ENCODE data around the gene RAB7A. TPM values are rescaled to one million over a fixed set of nuclear protein-coding genes. Genes with fewer than 3 reads are reported as not detected.

Gene RAB7A
- total and polyA plus RNA-seq, 2 donors (not counting 1 experiment from before 2014, with no cell fraction given): 62.7 to 138 TPM

DNA sequence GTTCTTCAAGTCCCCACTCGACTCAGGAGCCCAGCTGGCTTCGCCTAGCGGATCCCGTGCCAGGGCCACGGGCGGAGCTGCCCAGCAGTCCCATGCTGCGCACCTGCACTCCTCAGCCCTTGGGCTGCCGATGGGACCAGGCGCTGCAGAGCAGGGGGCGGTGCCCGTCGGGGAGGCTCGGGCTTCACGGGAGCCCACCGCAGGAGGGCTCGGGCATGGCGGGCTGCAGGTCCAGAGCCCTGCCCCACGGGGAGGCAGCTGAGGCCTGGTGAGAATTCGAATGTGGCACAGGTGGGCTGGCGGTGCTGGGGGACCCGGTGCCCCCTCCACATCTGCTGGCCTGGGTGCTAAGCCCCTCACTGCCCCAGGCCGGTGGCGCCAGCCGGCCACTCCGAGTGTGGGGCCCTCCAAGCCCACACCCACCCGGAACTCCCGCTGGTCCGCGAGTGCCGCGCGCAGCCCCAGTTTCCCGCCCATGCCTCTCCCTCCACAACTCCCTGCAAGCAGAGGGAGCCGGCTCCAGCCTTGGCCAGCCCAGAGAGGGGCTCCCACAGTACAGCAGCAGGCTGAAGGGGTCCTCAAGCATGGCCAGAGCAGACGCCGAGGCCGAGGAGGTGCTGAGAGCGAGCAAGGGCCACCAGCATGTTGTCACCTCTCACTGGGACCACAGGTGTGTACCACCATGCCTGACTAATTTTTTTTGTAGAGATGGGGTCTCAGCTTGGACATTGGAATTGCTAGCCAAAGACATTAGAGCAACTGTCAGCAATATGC, 17.0 kb downstream of the RAB7A start:
- Mint-ChIP-seq H3K9me3 (ENCODE audit: insufficient read depth) (peaks cover 2% of the 10 kb centered on the region), H3K27me3 (no peaks in the 10 kb centered on the region), H3K27ac (no peak overlapping the region), H3K4me1 (peaks cover 19% of the 10 kb centered on the region), H3K4me3 (no peak overlapping the region)
- ATAC-seq (ENCODE audit: low read depth) (no peak), DNase-seq (no peak)
- TF ChIP-seq EZH2 (IDR thresholded peaks at IDR 0.05; ENCODE audit: borderline replicate concordance, insufficient read depth, low read depth, low read length, poor library complexity, severe bottlenecking) (no peak), CTCF (IDR thresholded peaks at IDR 0.05) (no peak)
- intact Hi-C loops (cut with micrococcal nuclease): no loop called here
- Histone ChIP-seq H3K4me1 (ENCODE audit: control insufficient read depth in 2 of 2, insufficient read depth in 2 of 2, low read length in 2 of 2) (no peaks in the 10 kb centered on the region), H3K4me2 (replicated peaks; ENCODE audit: low read depth, low read length, poor library complexity, severe bottlenecking) (no peak overlapping the region), H3K27me3 (replicated peaks in 1 of 4; ENCODE audit: control extremely low read depth in 1 of 4, control insufficient read depth in 3 of 4, insufficient read depth in 4 of 4, low read length in 3 of 4) (no peaks in the 10 kb centered on the region), H3K9ac (ENCODE audit: low read length) (no peak overlapping the region), H3K79me2 (ENCODE audit: control insufficient read depth, insufficient read depth, low read length) (peaks cover 98% of the 10 kb centered on the region), H2AFZ (ENCODE audit: insufficient read depth, low read depth, low read length, poor library complexity, severe bottlenecking) (no peak overlapping the region), H3K27ac (ENCODE audit: low read length in 2 of 2) (no peak overlapping the region), H3K36me3 (replicated peaks in 1 of 2; ENCODE audit: control extremely low read depth in 1 of 2, control insufficient read depth in 1 of 2, extremely low read depth in 1 of 2, insufficient read depth in 2 of 2, low read length in 1 of 2) (peaks cover 0 to 30% of the 10 kb centered on the region in 2 experiments), H3K9me3 (ENCODE audit: control extremely low read depth in 1 of 3, control insufficient read depth in 2 of 3, insufficient read depth in 1 of 3, low read length in 2 of 3) (peaks cover 0 to 30% (median 3%) of the 10 kb centered on the region in 3 donors), H3K4me3 (ENCODE audit: control extremely low read depth in 1 of 5, extremely low read depth in 1 of 5, insufficient read depth in 1 of 5, low read depth in 2 of 5, low read length in 4 of 5) (no peak overlapping the region), H4K20me1 (ENCODE audit: control insufficient read depth, insufficient read depth, low read length, poor library complexity, severe bottlenecking) (peaks cover 81% of the 10 kb centered on the region)
- ChIA-PET POLR2A (no interaction called here), CTCF (interaction anchor here (0.6 kb wide), 1 partner anchor 326 kb away, joined by 3 read pairs; no protein-coding TSS in a partner anchor)
- 98% methylated on average over 38 of the region's 38 CpGs for WGBS (ENCODE audit: insufficient coverage)

GRCh38 chr3:128745742-128746141, 19.8 kb downstream of the RAB7A start:
- Histone ChIP-seq H3K79me2 (ENCODE audit: control insufficient read depth, insufficient read depth, low read length) (peaks cover 98% of the 10 kb centered on the region), H3K9me3 (ENCODE audit: control extremely low read depth in 1 of 3, control insufficient read depth in 2 of 3, insufficient read depth in 1 of 3, low read length in 2 of 3) (peaks cover 0 to 34% (median 3%) of the 10 kb centered on the region in 3 donors), H3K4me3 (ENCODE audit: control extremely low read depth in 1 of 5, extremely low read depth in 1 of 5, insufficient read depth in 1 of 5, low read depth in 2 of 5, low read length in 4 of 5) (no peak overlapping the region), H3K27ac (ENCODE audit: low read length in 2 of 2) (no peak overlapping the region), H3K36me3 (replicated peaks in 1 of 2; ENCODE audit: control extremely low read depth in 1 of 2, control insufficient read depth in 1 of 2, extremely low read depth in 1 of 2, insufficient read depth in 2 of 2, low read length in 1 of 2) (peaks cover 0 to 40% of the 10 kb centered on the region in 2 experiments), H3K4me2 (replicated peaks; ENCODE audit: low read depth, low read length, poor library complexity, severe bottlenecking) (no peak overlapping the region), H3K9ac (ENCODE audit: low read length) (no peak overlapping the region), H2AFZ (ENCODE audit: insufficient read depth, low read depth, low read length, poor library complexity, severe bottlenecking) (no peak overlapping the region), H3K4me1 (ENCODE audit: control insufficient read depth in 2 of 2, insufficient read depth in 2 of 2, low read length in 2 of 2) (no peaks in the 10 kb centered on the region), H4K20me1 (ENCODE audit: control insufficient read depth, insufficient read depth, low read length, poor library complexity, severe bottlenecking) (peaks cover 83% of the 10 kb centered on the region), H3K27me3 (replicated peaks in 1 of 4; ENCODE audit: control extremely low read depth in 1 of 4, control insufficient read depth in 3 of 4, insufficient read depth in 4 of 4, low read length in 3 of 4) (no peaks in the 10 kb centered on the region)
- ATAC-seq (ENCODE audit: low read depth) (no peak), DNase-seq (no peak)
- Mint-ChIP-seq H3K4me1 (peaks cover 32% of the 10 kb centered on the region), H3K27ac (no peak overlapping the region), H3K4me3 (no peak overlapping the region), H3K9me3 (ENCODE audit: insufficient read depth) (peaks cover 2% of the 10 kb centered on the region), H3K27me3 (no peaks in the 10 kb centered on the region)
- 93% methylated on average over 1 of the region's 3 CpGs for WGBS (ENCODE audit: insufficient coverage)
- POLR2A ChIA-PET: no interaction called here
- CTCF ChIA-PET: no interaction called here
- TF ChIP-seq EZH2 (IDR thresholded peaks at IDR 0.05; ENCODE audit: borderline replicate concordance, insufficient read depth, low read depth, low read length, poor library complexity, severe bottlenecking): no peak
- TF ChIP-seq CTCF (IDR thresholded peaks at IDR 0.05): no peak
- intact Hi-C loops (cut with micrococcal nuclease): no loop called here

All from B cell (primary cell).